Mucosa of rectum (tissue), 2 donors: Measurements from ENCODE around the gene ZDHHC22.

Experiments used
- H3K27ac ChIP-seq, 2 donors: one replicate each; pipeline ENCODE4 v1.7.0; 2013; ENCODE audit warnings: inconsistent platforms in 2 of 2, low read depth in 2 of 2, low read length in 2 of 2
- H3K27me3 ChIP-seq, 2 donors: one replicate each; pipeline ENCODE4 v1.7.0; 2013; ENCODE audit warnings: low read length in 2 of 2; ENCODE audit not compliant: control insufficient read depth in 2 of 2, insufficient read depth in 2 of 2
- H3K36me3 ChIP-seq, 2 donors: one replicate each; pipeline ENCODE4 v1.7.0; 2013; ENCODE audit warnings: low read length in 2 of 2; ENCODE audit not compliant: control insufficient read depth in 2 of 2, insufficient read depth in 2 of 2
- H3K4me1 ChIP-seq, 2 donors: one replicate each; pipeline ENCODE4 v1.7.0; 2013; ENCODE audit warnings: low read length in 2 of 2, mild to moderate bottlenecking in 1 of 2; ENCODE audit not compliant: control insufficient read depth in 2 of 2, insufficient read depth in 2 of 2
- H3K4me3 ChIP-seq, 2 donors: one replicate each; pipeline ENCODE4 v1.7.0; 2013; ENCODE audit warnings: low read length in 2 of 2
- H3K9ac ChIP-seq, 2 donors: one replicate each; pipeline ENCODE4 v1.7.0; 2013; ENCODE audit warnings: low read length in 2 of 2, low read depth in 1 of 2, mild to moderate bottlenecking in 1 of 2
- H3K9me3 ChIP-seq, 2 donors: one replicate each; pipeline ENCODE4 v1.7.0; 2013; ENCODE audit warnings: low read length in 2 of 2; ENCODE audit not compliant: control insufficient read depth in 2 of 2
- donor health status: healthy.
- donor health status: Normal muscosa, but diverticular disease.

ZDHHC22 gene

DNA sequence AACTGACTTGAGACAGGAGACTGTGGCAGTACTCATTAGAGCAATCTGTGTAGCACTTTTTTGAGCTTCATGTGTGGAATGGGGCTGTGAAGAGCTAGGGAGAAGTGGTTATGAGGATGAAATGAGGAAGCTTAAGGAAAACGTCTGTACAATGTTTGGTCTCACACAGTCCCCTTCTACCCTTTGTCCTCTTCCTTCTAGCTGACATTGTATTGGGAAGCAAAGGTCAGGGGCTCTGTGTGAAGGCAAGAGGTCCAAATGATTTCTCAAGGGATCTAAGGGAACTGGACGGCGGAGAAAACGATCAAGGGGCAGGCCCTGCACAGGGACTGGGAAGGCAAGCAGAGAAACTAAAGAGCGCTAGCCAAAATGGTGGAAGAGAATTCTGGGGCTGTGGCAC, 56.6 kb downstream of the ZDHHC22 start:
- Histone ChIP-seq H3K4me1 (peaks cover 12 to 13% of the 10 kb centered on the region in 2 donors), H3K4me3 (no peak overlapping the region), H3K36me3 (no peaks in the 10 kb centered on the region), H3K27ac (peak overlapping the region in 1 of 2 donors; percentile 9), H3K27me3 (no peaks in the 10 kb centered on the region), H3K9ac (no peak overlapping the region), H3K9me3 (no peaks in the 10 kb centered on the region)

DNA sequence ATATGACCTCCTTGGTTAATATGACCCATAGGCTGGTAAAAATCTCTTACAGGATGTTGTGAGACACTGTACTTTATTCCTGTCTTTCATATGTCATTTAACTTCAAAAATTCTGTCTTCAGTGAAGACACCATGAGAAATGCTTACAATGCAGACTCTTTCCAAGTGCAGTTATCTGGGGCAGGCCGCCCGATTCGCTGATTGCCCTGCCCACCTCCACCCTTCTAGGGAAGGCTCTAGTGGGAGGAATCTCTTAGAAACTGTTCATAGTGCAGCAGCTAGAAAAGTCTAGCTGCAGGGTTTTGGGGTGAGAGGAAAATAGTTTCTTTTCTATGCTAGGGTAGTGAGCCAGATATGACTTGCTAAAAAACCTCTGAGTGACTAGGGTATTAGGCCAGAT, 58.5 kb downstream of the ZDHHC22 start:
- Histone ChIP-seq H3K27ac (no peak overlapping the region), H3K4me3 (no peak overlapping the region), H3K9ac (no peak overlapping the region), H3K4me1 (peaks cover 6 to 7% of the 10 kb centered on the region in 2 donors), H3K9me3 (no peaks in the 10 kb centered on the region), H3K27me3 (no peaks in the 10 kb centered on the region), H3K36me3 (no peaks in the 10 kb centered on the region)

DNA sequence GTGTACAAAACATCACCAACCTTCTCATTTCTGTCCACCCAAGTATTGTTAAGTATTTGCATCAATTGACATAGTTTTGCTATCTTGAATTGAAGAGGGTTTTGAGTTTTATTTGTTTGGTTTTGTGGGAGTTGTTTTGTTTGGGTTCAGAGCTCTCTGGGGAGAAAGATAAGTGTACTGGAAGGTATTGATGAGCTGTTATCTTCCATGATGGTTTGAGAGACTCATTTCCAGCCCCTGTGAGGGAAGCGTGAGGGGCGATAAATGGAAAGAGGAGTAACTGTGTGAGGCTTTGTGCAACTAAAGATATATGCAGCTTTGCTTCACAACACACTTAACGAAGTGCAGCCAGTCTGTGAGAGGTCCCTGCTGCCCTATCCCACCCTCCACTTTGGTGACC, 59.2 kb downstream of the ZDHHC22 start:
- no peak overlapping the region for H3K9ac ChIP-seq

More for the DNA sequence above, 59.2 kb downstream of the ZDHHC22 start:
- Histone ChIP-seq H3K4me3 (no peak overlapping the region), H3K27ac (no peak overlapping the region), H3K9me3 (no peaks in the 10 kb centered on the region), H3K4me1 (no peaks in the 10 kb centered on the region), H3K36me3 (no peaks in the 10 kb centered on the region), H3K27me3 (no peaks in the 10 kb centered on the region)
